ENCODE results near the gene OTOP1.
"Not testable (repeated sequence)": the region's sequence is repeated elsewhere in the genome, so short reads cannot be mapped to it uniquely, and the experiment has no call there.

Gene OTOP1

DNA sequence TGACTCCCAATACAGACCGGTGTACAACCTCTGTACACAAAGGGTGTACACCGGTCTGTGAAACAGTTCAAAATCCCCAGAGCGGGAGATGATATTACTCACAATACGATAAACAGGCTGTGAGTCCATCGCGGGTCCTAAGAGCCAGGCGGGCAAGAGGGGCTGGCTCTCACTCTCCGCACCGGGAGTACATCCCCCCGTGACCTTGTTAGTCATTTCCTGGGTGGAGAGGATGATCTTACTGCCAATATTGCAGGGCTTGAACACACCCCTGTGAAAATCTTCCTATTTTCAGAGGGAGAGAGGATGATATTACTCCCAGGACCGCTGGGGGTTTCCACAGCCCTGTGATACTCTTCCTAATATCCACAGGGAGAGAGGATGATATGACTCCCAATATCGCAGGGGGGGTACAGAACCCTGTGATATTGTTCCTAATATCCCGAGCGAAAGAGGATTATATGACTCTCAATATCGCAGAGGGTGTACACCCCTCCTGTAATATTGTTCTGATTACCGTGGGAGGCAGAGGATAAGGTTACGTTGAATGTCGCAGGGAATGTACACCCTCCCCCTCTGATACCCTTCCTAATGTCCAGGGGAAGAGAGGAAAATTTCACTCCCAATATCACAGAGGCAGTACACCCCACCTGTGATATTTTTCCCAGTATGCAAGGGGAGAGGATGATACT lies 60.9 kb downstream of the OTOP1 start:
- H3K27ac ChIP-seq (ENCODE audit: insufficient read depth, low read depth, low read length, poor library complexity, severe bottlenecking); H3K36me3 ChIP-seq (ENCODE audit: control insufficient read depth, insufficient read depth, low read length); H3K9me3 ChIP-seq (ENCODE audit: control insufficient read depth, low read length); H3K4me1 ChIP-seq (ENCODE audit: control insufficient read depth, insufficient read depth, low read length); H3K4me3 ChIP-seq (ENCODE audit: insufficient read depth, low read depth, low read length); H3K27me3 ChIP-seq (ENCODE audit: control insufficient read depth, insufficient read depth, low read length, poor library complexity, severe bottlenecking): not testable (repeated sequence)
- 84 to 91% methylated on average over 14 to 18 of the region's 18 CpGs for WGBS, 2 experiments

GRCh38 chr4:4164532-4165173 lies 62.1 kb downstream of the OTOP1 start:
- WGBS, 2 experiments, result 89 to 95% methylated on average over 11 to 14 of the region's 18 CpGs
- not testable (repeated sequence) for H3K27ac ChIP-seq (ENCODE audit: insufficient read depth, low read depth, low read length, poor library complexity, severe bottlenecking); H3K4me1 ChIP-seq (ENCODE audit: control insufficient read depth, insufficient read depth, low read length); H3K27me3 ChIP-seq (ENCODE audit: control insufficient read depth, insufficient read depth, low read length, poor library complexity, severe bottlenecking); H3K4me3 ChIP-seq (ENCODE audit: insufficient read depth, low read depth, low read length); H3K9me3 ChIP-seq (ENCODE audit: control insufficient read depth, low read length); H3K36me3 ChIP-seq (ENCODE audit: control insufficient read depth, insufficient read depth, low read length)

DNA sequence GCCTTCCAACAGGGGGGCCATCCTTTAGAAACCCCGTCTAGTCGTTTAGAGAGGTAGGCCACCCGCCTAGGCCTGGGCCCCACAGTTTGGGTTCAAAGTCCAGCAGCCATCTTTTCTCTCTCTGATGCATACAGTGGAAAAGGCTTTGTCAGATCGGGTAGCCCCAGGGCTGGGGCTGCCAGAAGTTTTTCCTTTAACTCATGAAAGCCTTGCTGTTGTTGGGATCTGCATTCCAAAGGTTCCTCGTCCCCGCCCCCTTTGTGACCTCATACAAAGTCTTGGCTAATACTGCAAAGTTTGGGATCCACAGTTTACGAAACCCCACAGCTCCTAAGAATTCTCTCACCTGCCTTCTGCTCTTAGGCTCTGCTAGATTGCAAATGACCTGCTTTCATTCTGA lies 64.5 kb downstream of the OTOP1 start:
- WGBS, 2 experiments, result 52 to 55% methylated on average over 7 of the region's 7 CpGs
- H3K4me1 ChIP-seq (ENCODE audit: control insufficient read depth, insufficient read depth, low read length); H3K4me3 ChIP-seq (ENCODE audit: insufficient read depth, low read depth, low read length); H3K27me3 ChIP-seq (ENCODE audit: control insufficient read depth, insufficient read depth, low read length, poor library complexity, severe bottlenecking); H3K36me3 ChIP-seq (ENCODE audit: control insufficient read depth, insufficient read depth, low read length); H3K9me3 ChIP-seq (ENCODE audit: control insufficient read depth, low read length); H3K27ac ChIP-seq (ENCODE audit: insufficient read depth, low read depth, low read length, poor library complexity, severe bottlenecking): not testable (repeated sequence)

DNA sequence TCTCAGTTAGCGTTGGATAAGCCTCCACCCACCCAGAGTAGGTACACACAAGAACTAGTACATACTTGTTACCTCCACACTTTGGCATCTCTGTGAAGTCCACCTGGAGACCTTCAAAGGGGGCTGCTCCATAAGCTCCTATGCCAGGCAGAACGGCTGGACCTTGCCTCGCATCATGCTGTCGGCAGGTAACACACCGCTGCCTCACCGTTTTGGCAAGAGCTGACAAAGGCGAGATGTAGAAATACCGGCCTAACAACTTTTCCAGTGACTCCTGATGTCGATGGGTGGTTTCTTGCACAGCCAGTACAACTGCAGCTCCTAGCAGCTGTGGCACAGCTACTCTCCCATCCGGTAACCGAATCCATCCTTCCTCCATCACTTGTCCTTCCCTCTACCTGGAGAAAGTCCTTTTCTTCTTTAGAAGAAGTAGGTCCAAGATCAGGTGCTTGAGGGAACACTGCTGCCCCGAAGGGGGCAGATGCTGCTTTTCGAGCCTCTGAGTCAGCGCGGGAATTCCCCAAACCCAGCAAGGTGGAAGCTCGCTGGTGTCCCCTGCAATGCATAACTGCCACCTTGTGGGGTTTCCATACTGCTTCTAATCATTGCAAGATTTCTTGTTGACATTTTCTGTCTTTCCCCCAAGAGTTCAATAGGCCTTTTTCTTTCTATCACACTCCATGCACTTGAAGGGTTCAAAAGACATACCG lies 65.6 kb downstream of the OTOP1 start:
- H3K36me3 ChIP-seq (ENCODE audit: control insufficient read depth, insufficient read depth, low read length); H3K4me1 ChIP-seq (ENCODE audit: control insufficient read depth, insufficient read depth, low read length); H3K9me3 ChIP-seq (ENCODE audit: control insufficient read depth, low read length); H3K4me3 ChIP-seq (ENCODE audit: insufficient read depth, low read depth, low read length); H3K27me3 ChIP-seq (ENCODE audit: control insufficient read depth, insufficient read depth, low read length, poor library complexity, severe bottlenecking); H3K27ac ChIP-seq (ENCODE audit: insufficient read depth, low read depth, low read length, poor library complexity, severe bottlenecking): not testable (repeated sequence)
- 84 to 92% methylated on average over 15 to 16 of the region's 17 CpGs for WGBS, 2 experiments

DNA sequence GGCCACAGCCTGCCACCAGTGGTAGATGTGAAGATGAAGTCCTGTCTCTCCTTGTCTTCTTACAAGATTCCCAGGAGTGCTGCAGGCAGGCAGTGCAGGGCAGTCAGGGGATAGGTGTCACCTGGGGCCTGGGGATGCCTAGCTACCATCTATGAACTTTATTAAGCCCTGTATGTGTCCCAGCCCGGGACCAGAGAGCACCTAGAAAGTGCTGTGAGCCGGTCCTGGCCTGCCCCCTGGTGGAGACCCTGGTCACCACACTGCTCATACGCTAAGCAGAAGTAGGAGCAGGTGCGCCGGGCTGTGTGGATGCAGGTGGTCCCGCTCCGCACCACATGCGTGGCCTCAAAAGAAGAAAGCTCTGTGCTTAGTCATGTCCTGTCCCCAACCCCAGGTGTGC lies 81.1 kb downstream of the OTOP1 start:
- WGBS, 2 experiments, result 0% methylated on average over 1 of the region's 8 CpGs; no CpG with 5 or more reads in 1 of the 2 experiments
- not testable (repeated sequence) for H3K4me3 ChIP-seq (ENCODE audit: insufficient read depth, low read depth, low read length); H3K4me1 ChIP-seq (ENCODE audit: control insufficient read depth, insufficient read depth, low read length); H3K9me3 ChIP-seq (ENCODE audit: control insufficient read depth, low read length); H3K27ac ChIP-seq (ENCODE audit: insufficient read depth, low read depth, low read length, poor library complexity, severe bottlenecking); H3K36me3 ChIP-seq (ENCODE audit: control insufficient read depth, insufficient read depth, low read length)
- peaks cover 10% of the 10 kb centered on the region for H3K27me3 ChIP-seq (ENCODE audit: control insufficient read depth, insufficient read depth, low read length, poor library complexity, severe bottlenecking)

- peak overlapping the region; percentile 26 for H3K4me3 ChIP-seq (ENCODE audit: insufficient read depth, low read depth, low read length)
- not testable (repeated sequence) for H3K36me3 ChIP-seq (ENCODE audit: control insufficient read depth, insufficient read depth, low read length); H3K27ac ChIP-seq (ENCODE audit: insufficient read depth, low read depth, low read length, poor library complexity, severe bottlenecking); H3K9me3 ChIP-seq (ENCODE audit: control insufficient read depth, low read length); H3K4me1 ChIP-seq (ENCODE audit: control insufficient read depth, insufficient read depth, low read length)
- peaks cover 10% of the 10 kb centered on the region for H3K27me3 ChIP-seq (ENCODE audit: control insufficient read depth, insufficient read depth, low read length, poor library complexity, severe bottlenecking)
- WGBS, 2 experiments, result 0 to 1% methylated on average over 30 to 34 of the region's 47 CpGs
These were observed 83.4 kb downstream of the OTOP1 start for GRCh38 chr4:4143376-4143775.

GRCh38 chr4:4142679-4143078 lies 84.0 kb downstream of the OTOP1 start:
- Histone ChIP-seq H3K4me3 (ENCODE audit: insufficient read depth, low read depth, low read length) (peak overlapping the region; percentile 26), H3K27me3 (ENCODE audit: control insufficient read depth, insufficient read depth, low read length, poor library complexity, severe bottlenecking) (peaks cover 10% of the 10 kb centered on the region)
- 2 to 7% methylated on average over 16 to 25 of the region's 25 CpGs for WGBS, 2 experiments
- not testable (repeated sequence) for H3K9me3 ChIP-seq (ENCODE audit: control insufficient read depth, low read length); H3K4me1 ChIP-seq (ENCODE audit: control insufficient read depth, insufficient read depth, low read length); H3K27ac ChIP-seq (ENCODE audit: insufficient read depth, low read depth, low read length, poor library complexity, severe bottlenecking); H3K36me3 ChIP-seq (ENCODE audit: control insufficient read depth, insufficient read depth, low read length)

DNA sequence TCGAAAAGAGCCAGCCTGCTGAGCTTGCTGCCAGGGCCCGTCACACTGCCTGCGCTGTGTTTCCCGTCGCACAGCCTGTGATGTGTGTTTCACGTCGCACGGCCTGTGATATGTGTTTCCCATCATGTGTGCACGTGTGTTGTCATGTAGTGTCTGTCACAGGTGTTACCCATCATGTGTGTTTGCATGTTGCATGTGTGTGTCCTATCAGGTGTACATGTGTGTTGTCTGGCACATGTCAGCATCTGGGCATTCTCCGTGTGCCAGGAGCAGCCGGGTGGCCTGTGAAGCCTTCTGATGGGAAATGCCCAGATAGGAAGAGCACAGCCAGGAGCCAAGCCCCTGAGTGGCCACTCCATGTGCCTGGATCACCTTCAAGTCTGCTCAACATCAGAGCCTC lies 85.5 kb downstream of the OTOP1 start:
- H3K36me3 ChIP-seq (ENCODE audit: control insufficient read depth, insufficient read depth, low read length), result not testable (repeated sequence)
- WGBS, 2 experiments, result 87 to 93% methylated on average over 11 of the region's 11 CpGs

More for the DNA sequence above, 85.5 kb downstream of the OTOP1 start:
- not testable (repeated sequence) for H3K9me3 ChIP-seq (ENCODE audit: control insufficient read depth, low read length); H3K4me1 ChIP-seq (ENCODE audit: control insufficient read depth, insufficient read depth, low read length); H3K4me3 ChIP-seq (ENCODE audit: insufficient read depth, low read depth, low read length); H3K27ac ChIP-seq (ENCODE audit: insufficient read depth, low read depth, low read length, poor library complexity, severe bottlenecking)
- peaks cover 10% of the 10 kb centered on the region for H3K27me3 ChIP-seq (ENCODE audit: control insufficient read depth, insufficient read depth, low read length, poor library complexity, severe bottlenecking)
